ENCODE measurements around the gene KLHDC4.

Gene KLHDC4

GRCh38 chr16:87715658-87716057 is 50.1 kb downstream of the KLHDC4 start:
- DNase-seq = no peak

- no peak for DNase-seq
Measured at GRCh38 chr16:87715231-87715630, 50.6 kb downstream of the KLHDC4 start.

GRCh38 chr16:87713451-87714229 is 52.1 kb downstream of the KLHDC4 start:
- DNase-seq = no peak

- DNase-seq = no peak
Measured at GRCh38 chr16:87712184-87712762, 53.5 kb downstream of the KLHDC4 start.

- no peak for DNase-seq
Measured at GRCh38 chr16:87710887-87711286, 54.9 kb downstream of the KLHDC4 start.

- DNase-seq = no peak
Measured at GRCh38 chr16:87709677-87710076, 56.1 kb downstream of the KLHDC4 start.

- no peak for DNase-seq
Measured at GRCh38 chr16:87708881-87709638, 56.7 kb downstream of the KLHDC4 start.

- no peak for DNase-seq
Measured at GRCh38 chr16:87707714-87708580, 57.8 kb downstream of the KLHDC4 start.

- no peak for DNase-seq
Measured at GRCh38 chr16:87707097-87707496, 58.7 kb downstream of the KLHDC4 start.

- peak; percentile 28 for DNase-seq
Measured at GRCh38 chr16:87706278-87707000, 59.3 kb downstream of the KLHDC4 start.

- DNase-seq = no peak
Measured at GRCh38 chr16:87705771-87706277, 60.0 kb downstream of the KLHDC4 start.

- DNase-seq = no peak
Measured at GRCh38 chr16:87704754-87705353, 60.9 kb downstream of the KLHDC4 start.

- DNase-seq = no peak
Measured at GRCh38 chr16:87703835-87704375, 61.9 kb downstream of the KLHDC4 start.

- no peak for DNase-seq
Measured at GRCh38 chr16:87703071-87703470, 62.7 kb downstream of the KLHDC4 start.

- DNase-seq = no peak
Measured at GRCh38 chr16:87702325-87702811, 63.4 kb downstream of the KLHDC4 start.

- no peak for DNase-seq
Measured at GRCh38 chr16:87701505-87701921, 64.3 kb downstream of the KLHDC4 start.

- DNase-seq = no peak
Measured at GRCh38 chr16:87701078-87701460, 64.7 kb downstream of the KLHDC4 start.

- no peak for DNase-seq
Measured at GRCh38 chr16:87700406-87701077, 65.2 kb downstream of the KLHDC4 start.

- DNase-seq = no peak
Measured at GRCh38 chr16:87698676-87699199, 67.0 kb downstream of the KLHDC4 start.

- no peak for DNase-seq
Measured at GRCh38 chr16:87698241-87698640, 67.5 kb downstream of the KLHDC4 start.

Measured in DMS79 treated with DMSO at 0.1 percent for 48 hours (cell line).